OCI-LY3 (cell line): ENCODE results near the gene UNC13D.
A peak's percentile ranks its signal among the peaks of the same experiment; 100 is the strongest.

Experiments used
- H2AFZ ChIP-seq: fragments of 200-600, 300-600 bp; shearing (Covaris generic); 2 replicates; pipeline ENCODE4 v1.6.0; 2014; ENCODE audit warnings: antibody characterized with exemption, low read depth, low read length
- H3K27ac ChIP-seq: fragments of 200-600, 300-600 bp; sonication (generic); 2 replicates; pipeline ENCODE4 v1.5.1; 2014; ENCODE audit warnings: mild to moderate bottlenecking, low read length, moderate library complexity, mixed read lengths
- H3K27me3 ChIP-seq: fragments of 200-600, 300-600 bp; sonication (generic); 2 replicates; pipeline ENCODE4 v1.6.1; 2014; ENCODE audit warnings: low read depth, low read length, mixed read lengths
- H3K36me3 ChIP-seq: fragments of 200-600, 300-600 bp; sonication (generic); replicated peaks from 2 replicates; pipeline ENCODE3; 2014; ENCODE audit warnings: low read depth, low read length, mixed read lengths
- H3K4me1 ChIP-seq: fragments of 300-600, 200-600 bp; sonication (generic); 2 replicates; pipeline ENCODE4 v1.6.1; 2014; ENCODE audit warnings: low read length, mixed read lengths
- H3K4me2 ChIP-seq: fragments of 200-600, 300-600 bp; sonication (generic); 2 replicates; pipeline ENCODE4 v1.6.1; 2014; ENCODE audit warnings: low read length, mixed read lengths
- H3K4me3 ChIP-seq: fragments of 300-600, 200-600 bp; sonication (generic); 2 replicates; pipeline ENCODE4 v1.5.1; 2014; ENCODE audit warnings: antibody characterized with exemption, mild to moderate bottlenecking, low read length, moderate library complexity
- H3K79me2 ChIP-seq: fragments of 300-600, 200-600 bp; shearing (Covaris generic); 2 replicates; pipeline ENCODE4 v1.6.1; 2014; ENCODE audit warnings: mild to moderate bottlenecking, low read length, mixed read lengths
- H3K9ac ChIP-seq: fragments of 300-600, 200-600 bp; shearing (Covaris generic); 2 replicates; pipeline ENCODE4 v1.6.0; 2014; ENCODE audit warnings: mild to moderate bottlenecking, low read length, moderate library complexity
- H3K9me3 ChIP-seq: fragments of 200-600, 300-600 bp; shearing (Covaris generic); 2 replicates; pipeline ENCODE4 v1.6.1; 2014; ENCODE audit warnings: low read length, mixed read lengths; ENCODE audit not compliant: insufficient read depth
- H4K20me1 ChIP-seq: fragments of 200-600, 300-600 bp; sonication (generic); 2 replicates; pipeline ENCODE4 v1.6.1; 2016; ENCODE audit warnings: low read length, mixed read lengths; ENCODE audit not compliant: insufficient read depth
- CTCF ChIP-seq: fragments of 200-600, 300-600 bp; sonication (generic); IDR thresholded peaks from 2 replicates; pipeline ENCODE4 v1.5.1; 2014; ENCODE audit warnings: antibody characterized with exemption, low read length, low read depth
- EZH2phosphoT487 ChIP-seq: fragments of 200-600 bp; shearing (Covaris generic); IDR thresholded peaks from 2 replicates; pipeline ENCODE4 v1.6.1; 2018; ENCODE audit warnings: antibody characterized with exemption, mixed run types, low read depth

The UNC13D gene

DNA sequence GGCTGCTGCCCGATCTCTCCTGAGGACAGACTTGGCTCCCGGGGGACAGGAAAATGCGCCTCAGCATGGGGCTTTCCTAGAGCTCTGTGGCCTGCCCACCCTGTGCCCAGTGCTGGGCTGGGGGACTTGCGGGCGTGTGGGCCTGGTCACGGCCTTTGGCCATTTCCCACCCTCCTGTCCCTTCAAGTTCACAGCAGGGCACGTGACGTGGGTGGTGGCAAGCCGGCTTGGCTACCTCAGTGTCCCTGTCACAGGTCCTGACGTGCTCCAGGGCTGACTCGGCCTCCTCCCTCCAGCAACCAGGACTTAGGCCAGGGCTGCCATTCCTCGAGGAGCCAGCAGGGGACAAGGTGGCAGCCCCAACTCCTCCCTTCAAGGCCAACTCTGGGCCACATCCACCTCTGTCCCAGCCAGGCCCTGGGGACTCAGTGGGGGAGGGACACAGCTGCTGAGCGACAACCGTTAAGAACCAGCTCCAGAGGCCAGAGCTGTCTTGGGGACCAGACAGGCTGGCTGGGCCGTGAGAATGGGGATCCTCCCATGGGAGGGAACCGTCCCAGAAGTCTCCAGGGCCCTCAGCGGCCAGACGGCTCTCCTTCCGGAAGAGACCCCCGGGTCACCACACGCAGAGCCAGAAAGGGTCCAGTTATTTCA lies 981 bp upstream of the UNC13D start:
- H4K20me1 ChIP-seq = no peaks in the 10 kb centered on the region
- peak overlapping the region; percentile 84 for H3K4me3 ChIP-seq
- no peak overlapping the region for H3K27ac ChIP-seq

DNA sequence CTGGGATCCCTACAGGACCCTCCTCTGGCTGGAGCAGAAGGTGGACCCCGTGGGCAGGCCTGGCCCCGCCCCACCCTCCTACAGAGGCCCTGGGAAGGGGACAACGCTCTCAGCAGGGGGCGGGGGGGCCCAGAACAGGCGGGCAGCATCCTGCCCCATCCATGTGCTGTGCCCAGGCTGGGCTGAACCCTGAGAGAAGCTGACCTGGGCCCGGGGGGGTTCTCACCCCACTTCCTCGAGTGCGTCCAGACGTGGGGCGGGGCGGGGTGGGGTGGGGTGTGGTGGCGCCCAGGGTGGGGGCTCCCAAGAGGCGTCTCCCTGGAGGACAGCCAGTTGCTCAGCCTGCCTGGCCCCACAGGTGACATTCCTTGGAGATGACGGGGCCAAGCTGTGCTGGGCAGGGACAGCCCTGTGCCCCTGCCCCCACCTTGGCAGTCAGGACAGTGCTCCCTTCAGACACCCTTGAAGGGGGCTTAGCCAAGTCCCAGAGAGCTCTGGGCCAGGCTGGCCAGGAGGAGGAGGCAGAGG lies 390 bp upstream of the UNC13D start:
- peaks cover 20% of the 10 kb centered on the region for H3K4me1 ChIP-seq
- H3K9ac ChIP-seq = peak overlapping the region; percentile 84
- no peak for TF ChIP-seq CTCF
- no peak for TF ChIP-seq EZH2phosphoT487
- H3K27ac ChIP-seq = peak overlapping the region; percentile 50
- H2AFZ ChIP-seq = no peak overlapping the region
- no peaks in the 10 kb centered on the region for H3K9me3 ChIP-seq
- peaks cover 23% of the 10 kb centered on the region for H3K36me3 ChIP-seq
- H3K4me2 ChIP-seq = peak overlapping the region; percentile 94
- H3K79me2 ChIP-seq = no peaks in the 10 kb centered on the region
- no peaks in the 10 kb centered on the region for H3K27me3 ChIP-seq
- H3K4me3 ChIP-seq = peak overlapping the region; percentile 84
- no peaks in the 10 kb centered on the region for H4K20me1 ChIP-seq

More for the DNA sequence above, 981 bp upstream of the UNC13D start:
- TF ChIP-seq EZH2phosphoT487 = no peak
- TF ChIP-seq CTCF = peak; percentile 41
- Histone ChIP-seq H3K4me2 (peak overlapping the region; percentile 94), H3K27me3 (no peaks in the 10 kb centered on the region), H3K36me3 (peaks cover 26% of the 10 kb centered on the region), H2AFZ (no peak overlapping the region), H3K9ac (peak overlapping the region; percentile 84), H3K79me2 (no peaks in the 10 kb centered on the region), H3K4me1 (peaks cover 20% of the 10 kb centered on the region), H3K9me3 (no peaks in the 10 kb centered on the region)

- H3K4me2 ChIP-seq = peak overlapping the region; percentile 94
- peak overlapping the region; percentile 66; the same call in 1 of the 2 replicates for H2AFZ ChIP-seq
- H3K4me3 ChIP-seq = peak overlapping the region; percentile 84
- no peaks in the 10 kb centered on the region for H3K79me2 ChIP-seq
- H3K27me3 ChIP-seq = no peaks in the 10 kb centered on the region
- no peaks in the 10 kb centered on the region for H4K20me1 ChIP-seq
- TF ChIP-seq CTCF = no peak
- no peak for TF ChIP-seq EZH2phosphoT487
- H3K9me3 ChIP-seq = no peaks in the 10 kb centered on the region
- peak overlapping the region; percentile 84 for H3K9ac ChIP-seq
- H3K36me3 ChIP-seq = peaks cover 18% of the 10 kb centered on the region
- H3K27ac ChIP-seq = no peak overlapping the region; the same call in 1 of the 2 replicates
- H3K4me1 ChIP-seq = peaks cover 20% of the 10 kb centered on the region
Measured at GRCh38 chr17:75842963-75843576, 1.1 kb downstream of the UNC13D start.

DNA sequence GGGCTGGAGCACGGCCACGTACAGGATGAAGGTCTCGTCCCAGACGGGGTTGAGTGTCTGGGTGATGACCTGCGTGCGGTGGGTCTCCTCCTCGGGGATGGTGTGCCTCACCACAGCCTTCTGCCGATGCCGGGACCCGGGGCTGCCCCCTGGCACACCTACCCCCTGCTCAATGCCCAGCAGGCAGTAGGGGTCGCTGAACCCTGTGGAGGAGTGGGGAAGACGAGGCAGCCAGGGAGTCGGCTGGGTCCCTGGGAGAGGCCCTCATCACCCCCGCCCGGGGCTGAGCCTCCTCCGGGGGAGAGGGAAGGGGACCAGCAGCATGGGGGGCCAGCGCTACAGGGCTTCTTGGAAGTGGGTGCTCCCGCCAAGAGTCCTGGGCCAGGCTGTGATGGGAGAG lies 1.8 kb downstream of the UNC13D start:
- no peak overlapping the region for H3K9ac ChIP-seq
- H3K4me2 ChIP-seq = no peak overlapping the region

More for the DNA sequence above, 1.8 kb downstream of the UNC13D start:
- no peak overlapping the region for H2AFZ ChIP-seq
- H3K4me1 ChIP-seq = peaks cover 20% of the 10 kb centered on the region
- TF ChIP-seq EZH2phosphoT487 (no peak), CTCF (no peak)
- H3K36me3 ChIP-seq = peaks cover 12% of the 10 kb centered on the region
- no peak overlapping the region for H3K4me3 ChIP-seq
- H3K27ac ChIP-seq = no peak overlapping the region
- H3K79me2 ChIP-seq = no peaks in the 10 kb centered on the region
- no peaks in the 10 kb centered on the region for H4K20me1 ChIP-seq
- no peaks in the 10 kb centered on the region for H3K9me3 ChIP-seq
- H3K27me3 ChIP-seq = no peaks in the 10 kb centered on the region
